Tibial nerve (tissue), 4 donors: ENCODE results near the gene NFASC. TPM values are rescaled to one million over a fixed set of nuclear protein-coding genes. Genes with fewer than 3 reads are reported as not detected.

Source experiments
- DNase-seq, 2 donors: peaks; one replicate each; pipeline ENCODE4 v3.0.0-alpha.2; 2019; ENCODE audit warnings: low spot score in 2 of 2
- H3K27ac ChIP-seq, 4 donors: fragments of 200-600 bp; sonication (generic) in 3 of 4; one replicate each; pipeline ENCODE4 v1.5.1; 2017 to 2019; ENCODE audit warnings: mild to moderate bottlenecking in 1 of 4
- H3K27me3 ChIP-seq, 2 donors: fragments of 200-600 bp; sonication (generic) in 1 of 2; one replicate each; pipeline versions ENCODE4 v1.5.1 to v1.6.0; 2017 to 2019
- H3K36me3 ChIP-seq, 3 donors: fragments of 200-600 bp; sonication (generic); one replicate each; pipeline ENCODE4 v1.5.1; 2018 to 2019
- H3K4me1 ChIP-seq, 4 donors: fragments of 200-600 bp; sonication (generic) in 3 of 4; one replicate each; pipeline ENCODE4 v1.5.1; 2017 to 2019
- H3K4me3 ChIP-seq, 4 donors: fragments of 200-600 bp; sonication (generic) in 3 of 4; one replicate each; pipeline ENCODE4 v1.5.1; 2017 to 2019; ENCODE audit warnings: mild to moderate bottlenecking in 1 of 4, moderate library complexity in 1 of 4
- H3K9me3 ChIP-seq, 4 donors: fragments of 200-600 bp; sonication (generic) in 3 of 4; one replicate each; pipeline ENCODE4 v1.5.1; 2017 to 2019
- EP300 ChIP-seq, 2 donors: sonication (generic); formaldehyde crosslinking; IDR thresholded peaks; one replicate each; pipeline ENCODE4 v1.6.1; 2017; ENCODE audit warnings: antibody characterized with exemption in 2 of 2, mild to moderate bottlenecking in 1 of 2
- POLR2A ChIP-seq, 2 donors: fragments of 450-650 bp; IDR thresholded peaks; one replicate each; pipeline ENCODE4 v1.6.1; 2017; ENCODE audit warnings: antibody characterized with exemption in 2 of 2, mild to moderate bottlenecking in 2 of 2, moderate library complexity in 2 of 2
- WGBS, 2 donors: methylation state at CpG; one replicate each; pipeline ENCODE4 v1.1.5; 2018; 5-methylcytosine and 5-hydroxymethylcytosine counted together
- total RNA-seq, 4 donors: library from RNA; depleted of rRNA; stranded (reverse); fragments of >200 nt; gene quantifications; one replicate each; pipeline ENCODE4 v1.1.0, GENCODE V29; 2016
- TF ChIP-seq, protein P1 (sequence below), 5 experiments: fragments of 200-600 bp in 3 of 5; fragments of 450-650 bp in 2 of 5; sonication (generic) in 3 of 5; IDR thresholded peaks; one replicate each; pipeline ENCODE4 v1.5.1; 2016 to 2019; ENCODE audit warnings: antibody characterized with exemption in 5 of 5, mild to moderate bottlenecking in 3 of 5, moderate library complexity in 2 of 5

The NFASC gene
- total RNA-seq, 4 donors from 2014 or later: 69.9 to 112 (median 94.0) TPM

DNA sequence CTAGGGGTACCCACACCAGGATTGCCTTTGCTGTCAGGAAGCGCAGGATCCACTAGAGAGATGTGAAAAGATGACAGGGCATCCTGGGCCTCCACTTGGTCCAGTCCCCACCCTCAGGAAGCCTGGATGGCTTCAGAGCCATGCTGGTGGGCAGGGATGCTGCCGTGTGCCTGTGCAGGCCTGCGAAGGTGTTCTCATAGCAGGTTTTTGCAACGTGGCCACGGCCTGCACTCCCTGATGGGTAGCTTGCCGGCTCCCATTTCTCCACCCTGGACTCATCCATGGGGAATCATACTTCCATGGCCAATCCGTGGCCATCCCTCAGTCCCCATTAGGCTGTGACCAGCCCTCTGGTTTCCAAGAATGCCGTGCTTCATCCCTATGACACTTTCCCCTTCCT, 138.2 kb downstream of the NFASC start:
- WGBS, 2 donors: 82 to 95% methylated on average over 8 of the region's 8 CpGs
- TF ChIP-seq, protein P1, sequence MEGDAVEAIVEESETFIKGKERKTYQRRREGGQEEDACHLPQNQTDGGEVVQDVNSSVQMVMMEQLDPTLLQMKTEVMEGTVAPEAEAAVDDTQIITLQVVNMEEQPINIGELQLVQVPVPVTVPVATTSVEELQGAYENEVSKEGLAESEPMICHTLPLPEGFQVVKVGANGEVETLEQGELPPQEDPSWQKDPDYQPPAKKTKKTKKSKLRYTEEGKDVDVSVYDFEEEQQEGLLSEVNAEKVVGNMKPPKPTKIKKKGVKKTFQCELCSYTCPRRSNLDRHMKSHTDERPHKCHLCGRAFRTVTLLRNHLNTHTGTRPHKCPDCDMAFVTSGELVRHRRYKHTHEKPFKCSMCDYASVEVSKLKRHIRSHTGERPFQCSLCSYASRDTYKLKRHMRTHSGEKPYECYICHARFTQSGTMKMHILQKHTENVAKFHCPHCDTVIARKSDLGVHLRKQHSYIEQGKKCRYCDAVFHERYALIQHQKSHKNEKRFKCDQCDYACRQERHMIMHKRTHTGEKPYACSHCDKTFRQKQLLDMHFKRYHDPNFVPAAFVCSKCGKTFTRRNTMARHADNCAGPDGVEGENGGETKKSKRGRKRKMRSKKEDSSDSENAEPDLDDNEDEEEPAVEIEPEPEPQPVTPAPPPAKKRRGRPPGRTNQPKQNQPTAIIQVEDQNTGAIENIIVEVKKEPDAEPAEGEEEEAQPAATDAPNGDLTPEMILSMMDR (IDR thresholded peaks at IDR 0.05): no peak
- TF ChIP-seq POLR2A (IDR thresholded peaks at IDR 0.05) (no peak), EP300 (IDR thresholded peaks at IDR 0.05) (no peak)

DNA sequence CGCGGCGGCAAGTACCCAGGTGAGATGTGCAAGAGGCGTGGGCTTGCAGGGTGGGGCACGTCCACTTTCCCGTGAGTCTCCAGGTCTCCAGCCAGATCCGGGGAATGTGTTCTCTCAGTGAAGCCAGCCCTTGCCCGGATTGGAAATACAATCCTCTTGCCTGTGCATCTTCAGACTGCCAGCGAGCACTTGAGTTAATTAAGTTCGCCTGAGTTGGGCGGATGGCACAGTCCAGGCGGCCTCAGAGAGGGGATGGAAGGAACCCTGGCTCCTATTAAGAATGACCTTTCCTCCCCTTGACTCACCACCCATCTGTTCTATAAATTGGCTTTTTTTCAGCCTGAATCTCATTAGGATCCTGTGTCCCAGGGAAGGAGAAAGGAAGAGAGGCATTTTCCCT, 139.0 kb downstream of the NFASC start:
- TF ChIP-seq, protein P1 (IDR thresholded peaks at IDR 0.05): no peak
- TF ChIP-seq EP300 (IDR thresholded peaks at IDR 0.05) (no peak), POLR2A (IDR thresholded peaks at IDR 0.05) (no peak)
- H3K4me1 ChIP-seq: peaks cover 0 to 28% (median 3%) of the 10 kb centered on the region in 4 donors
- no peaks in the 10 kb centered on the region for H3K9me3 ChIP-seq
- H3K27me3 ChIP-seq: no peaks in the 10 kb centered on the region
- WGBS, 2 donors: 89 to 96% methylated on average over 12 of the region's 12 CpGs
- DNase-seq: no peak
- H3K36me3 ChIP-seq: no peaks in the 10 kb centered on the region
- no peak overlapping the region for H3K4me3 ChIP-seq
- no peak overlapping the region for H3K27ac ChIP-seq

More for the DNA sequence above, 138.2 kb downstream of the NFASC start:
- Histone ChIP-seq H3K27ac (no peak overlapping the region), H3K4me1 (peaks cover 0 to 30% (median 2%) of the 10 kb centered on the region in 4 donors), H3K9me3 (no peaks in the 10 kb centered on the region), H3K27me3 (no peaks in the 10 kb centered on the region), H3K4me3 (no peak overlapping the region), H3K36me3 (no peaks in the 10 kb centered on the region)
- DNase-seq: no peak

DNA sequence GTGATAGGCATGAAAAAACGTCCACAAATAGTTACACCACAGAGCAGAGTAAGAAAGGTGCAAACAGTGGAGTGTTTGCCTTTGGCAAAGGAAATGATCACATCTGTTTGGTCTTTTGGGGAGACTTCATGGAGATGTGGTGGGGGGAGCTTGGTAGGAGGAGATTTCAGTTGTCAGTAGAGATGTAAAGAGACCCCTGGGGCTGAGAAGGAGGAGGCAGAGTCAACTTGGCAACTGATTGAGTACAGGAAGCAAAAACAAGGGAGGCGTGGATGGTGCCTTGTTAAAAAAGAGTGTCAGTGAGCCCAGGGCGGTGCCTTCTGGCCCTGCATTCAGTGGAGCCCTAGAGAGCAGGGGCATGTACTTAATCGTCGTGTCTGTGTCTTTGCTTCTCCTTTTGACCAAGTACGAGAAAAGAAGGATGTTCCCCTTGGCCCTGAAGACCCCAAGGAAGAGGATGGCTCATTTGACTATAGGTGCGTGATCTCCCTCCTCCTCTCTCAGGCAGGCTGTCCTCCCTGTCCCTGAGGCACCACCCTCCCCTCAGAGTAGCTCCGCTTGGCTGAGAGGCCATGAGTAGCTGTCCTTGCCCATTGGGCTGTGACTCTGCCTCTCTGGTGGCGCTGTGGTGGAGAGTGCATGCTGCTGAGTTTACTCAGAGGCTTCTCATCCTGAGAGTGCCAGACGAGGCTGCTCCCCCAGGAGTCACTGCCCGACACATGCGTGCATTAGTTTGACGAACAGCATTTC, 141.9 kb downstream of the NFASC start:
- 68 to 71% methylated on average over 12 to 13 of the region's 13 CpGs for WGBS, 2 donors
- Histone ChIP-seq H3K9me3 (no peaks in the 10 kb centered on the region), H3K27ac (no peak overlapping the region), H3K4me1 (peaks cover 0 to 21% (median 3%) of the 10 kb centered on the region in 4 donors), H3K4me3 (no peak overlapping the region), H3K36me3 (peaks cover 0 to 14% (median 0%) of the 10 kb centered on the region in 3 donors), H3K27me3 (no peaks in the 10 kb centered on the region)
- no peak for DNase-seq
- TF ChIP-seq EP300 (IDR thresholded peaks at IDR 0.05): no peak
- no peak for TF ChIP-seq POLR2A (IDR thresholded peaks at IDR 0.05)
- TF ChIP-seq, protein P1 (IDR thresholded peaks at IDR 0.05): no peak

DNA sequence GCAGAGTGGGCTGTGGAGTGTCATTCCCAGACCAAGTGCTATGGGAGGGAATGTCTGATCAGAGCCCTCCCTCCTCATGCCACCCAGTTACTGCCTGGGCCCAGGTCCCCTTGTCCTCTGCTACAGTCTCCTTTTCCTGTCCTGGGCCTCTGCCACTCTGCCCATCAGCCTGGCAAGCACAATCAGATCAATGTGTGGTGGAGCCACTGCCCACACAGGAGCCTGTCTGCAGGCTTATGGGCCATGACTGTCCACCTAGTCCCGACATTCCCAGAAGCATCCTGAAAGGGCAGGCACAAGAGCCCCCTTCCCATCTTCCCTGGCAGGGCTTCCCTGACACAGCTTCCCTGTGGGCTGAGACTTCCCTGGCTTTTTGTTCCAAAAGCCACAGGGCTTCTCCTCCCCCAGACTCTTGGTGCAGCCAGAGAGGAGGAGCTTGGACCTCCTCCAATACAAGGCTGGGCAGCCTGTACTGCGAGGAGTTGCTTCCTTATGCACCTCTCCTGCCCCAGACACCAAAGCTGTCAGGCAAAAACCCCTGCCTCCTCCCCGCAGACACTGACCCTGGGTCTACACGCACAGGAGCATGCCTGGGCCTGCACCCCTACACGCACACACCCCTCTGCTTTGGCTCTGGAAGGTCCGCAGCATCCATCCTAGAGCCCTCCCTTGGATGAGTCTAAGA, 143.2 kb downstream of the NFASC start:
- H3K27ac ChIP-seq: no peak overlapping the region
- H3K36me3 ChIP-seq: peaks cover 0 to 21% (median 0%) of the 10 kb centered on the region in 3 donors
- H3K4me3 ChIP-seq: no peak overlapping the region
- no peaks in the 10 kb centered on the region for H3K9me3 ChIP-seq
- H3K27me3 ChIP-seq: no peaks in the 10 kb centered on the region
- WGBS, 2 donors: 41 to 58% methylated on average over 6 of the region's 6 CpGs
- no peak for DNase-seq
- TF ChIP-seq, protein P1 (IDR thresholded peaks at IDR 0.05): no peak
- TF ChIP-seq POLR2A (IDR thresholded peaks at IDR 0.05) (no peak), EP300 (IDR thresholded peaks at IDR 0.05) (no peak)
- H3K4me1 ChIP-seq: peaks cover 0 to 21% (median 3%) of the 10 kb centered on the region in 4 donors

DNA sequence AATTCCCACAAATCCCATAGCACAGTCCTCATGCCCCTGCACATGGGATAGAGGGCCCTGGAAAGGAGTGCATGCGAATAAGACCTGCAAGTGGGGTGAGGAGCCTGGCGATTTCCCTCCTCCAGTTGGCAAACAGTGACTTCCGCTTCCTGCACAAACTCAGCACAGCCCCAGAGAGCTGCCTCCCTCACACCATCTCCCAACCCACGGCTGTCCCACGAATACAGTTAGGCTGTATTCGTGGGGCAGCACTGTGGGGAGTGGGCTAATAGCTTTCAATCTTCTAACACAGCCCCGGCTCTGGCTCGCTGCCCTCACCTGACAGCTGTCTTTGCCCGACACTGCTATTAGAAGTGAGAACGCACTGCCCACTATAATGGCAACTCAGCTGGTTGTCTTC, 144.1 kb downstream of the NFASC start:
- no peak overlapping the region for H3K27ac ChIP-seq
- 67 to 75% methylated on average over 10 of the region's 10 CpGs for WGBS, 2 donors
- DNase-seq: no peak
- peaks cover 0 to 21% (median 0%) of the 10 kb centered on the region in 3 donors for H3K36me3 ChIP-seq
- no peaks in the 10 kb centered on the region for H3K9me3 ChIP-seq
- TF ChIP-seq EP300 (IDR thresholded peaks at IDR 0.05) (no peak), POLR2A (IDR thresholded peaks at IDR 0.05) (no peak)
- TF ChIP-seq, protein P1 (IDR thresholded peaks at IDR 0.05): no peak
- no peaks in the 10 kb centered on the region for H3K27me3 ChIP-seq
- H3K4me3 ChIP-seq: no peak overlapping the region
- H3K4me1 ChIP-seq: peaks cover 0 to 21% (median 3%) of the 10 kb centered on the region in 4 donors
